ENCODE results near the gene IL1RN.

GRCh38 chr2:113117541-113118262 lies 9.7 kb upstream of the IL1RN start:
- TF ChIP-seq POLR2A (IDR thresholded peaks at IDR 0.05; ENCODE audit: low read depth, low read length), result no peak
- no peak for TF ChIP-seq CTCF (conservative IDR thresholded peaks at IDR 0.05; ENCODE audit: low read depth, low read length)
- no peak for TF ChIP-seq MAZ (IDR thresholded peaks at IDR 0.05; ENCODE audit: borderline replicate concordance, low read depth, low read length)
- TF ChIP-seq, protein P1, sequence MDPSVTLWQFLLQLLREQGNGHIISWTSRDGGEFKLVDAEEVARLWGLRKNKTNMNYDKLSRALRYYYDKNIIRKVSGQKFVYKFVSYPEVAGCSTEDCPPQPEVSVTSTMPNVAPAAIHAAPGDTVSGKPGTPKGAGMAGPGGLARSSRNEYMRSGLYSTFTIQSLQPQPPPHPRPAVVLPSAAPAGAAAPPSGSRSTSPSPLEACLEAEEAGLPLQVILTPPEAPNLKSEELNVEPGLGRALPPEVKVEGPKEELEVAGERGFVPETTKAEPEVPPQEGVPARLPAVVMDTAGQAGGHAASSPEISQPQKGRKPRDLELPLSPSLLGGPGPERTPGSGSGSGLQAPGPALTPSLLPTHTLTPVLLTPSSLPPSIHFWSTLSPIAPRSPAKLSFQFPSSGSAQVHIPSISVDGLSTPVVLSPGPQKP (IDR thresholded peaks at IDR 0.05; ENCODE audit: borderline replicate concordance, low read depth, low read length), result no peak
- TF ChIP-seq SMC3 (IDR thresholded peaks at IDR 0.05; ENCODE audit: low read depth, low read length), result no peak
- no peak for TF ChIP-seq CHD1 (IDR thresholded peaks at IDR 0.05; ENCODE audit: low read depth, low read length)
- TF ChIP-seq BHLHE40 (IDR thresholded peaks at IDR 0.05; ENCODE audit: low read depth, low read length), result no peak
- no peak for TF ChIP-seq FOS (IDR thresholded peaks at IDR 0.05; ENCODE audit: low read depth, low read length)
- TF ChIP-seq CEBPB (IDR thresholded peaks at IDR 0.05; ENCODE audit: low read depth, low read length), result no peak

Measured in IMR-90 (cell line).